NCI-H1092 (cell line): ENCODE measurements around the gene KIAA1958.
"Not testable (repeated sequence)": the region's sequence is repeated elsewhere in the genome, so short reads cannot be mapped to it uniquely, and the experiment has no call there.

Experiments used
- DNase-seq: peaks from one replicate; lab custom pipeline; 2025; lab: John Stamatoyannopoulos, UW

KIAA1958 gene

GRCh38 chr9:112489876-112490666 is 3.4 kb downstream of the KIAA1958 start:
- no peak for DNase-seq

GRCh38 chr9:112493393-112494137 is 6.9 kb downstream of the KIAA1958 start:
- DNase-seq: no peak

GRCh38 chr9:112494153-112494552 is 7.5 kb downstream of the KIAA1958 start:
- no peak for DNase-seq

GRCh38 chr9:112495614-112496013 is 9.0 kb downstream of the KIAA1958 start:
- DNase-seq: no peak

- DNase-seq: no peak
These were observed 9.6 kb downstream of the KIAA1958 start for GRCh38 chr9:112496074-112496722.

GRCh38 chr9:112500842-112501241 is 14.2 kb downstream of the KIAA1958 start:
- no peak for DNase-seq

GRCh38 chr9:112501287-112501686 is 14.7 kb downstream of the KIAA1958 start:
- no peak for DNase-seq

GRCh38 chr9:112502175-112502946 is 15.7 kb downstream of the KIAA1958 start:
- DNase-seq: no peak

- DNase-seq: no peak
These were observed 16.5 kb downstream of the KIAA1958 start for GRCh38 chr9:112503170-112503569.

- no peak for DNase-seq
These were observed 18.5 kb downstream of the KIAA1958 start for GRCh38 chr9:112505086-112505485.

GRCh38 chr9:112505607-112506006 is 19.0 kb downstream of the KIAA1958 start:
- no peak for DNase-seq

- DNase-seq: no peak
These were observed 19.9 kb downstream of the KIAA1958 start for GRCh38 chr9:112506571-112506970.

- no peak for DNase-seq
These were observed 20.5 kb downstream of the KIAA1958 start for GRCh38 chr9:112507001-112507680.

GRCh38 chr9:112508377-112508776 is 21.8 kb downstream of the KIAA1958 start:
- no peak for DNase-seq

- DNase-seq: not testable (repeated sequence)
These were observed 25.8 kb downstream of the KIAA1958 start for GRCh38 chr9:112512377-112512776.

GRCh38 chr9:112516769-112517168 is 30.1 kb downstream of the KIAA1958 start:
- no peak for DNase-seq

- no peak for DNase-seq
These were observed 33.4 kb downstream of the KIAA1958 start for GRCh38 chr9:112520069-112520468.

- no peak for DNase-seq
These were observed 34.0 kb downstream of the KIAA1958 start for GRCh38 chr9:112520656-112521055.

- no peak for DNase-seq
These were observed 40.3 kb downstream of the KIAA1958 start for GRCh38 chr9:112526973-112527372.

GRCh38 chr9:112527959-112528358 is 41.3 kb downstream of the KIAA1958 start:
- DNase-seq: no peak

- no peak for DNase-seq
These were observed 42.7 kb downstream of the KIAA1958 start for GRCh38 chr9:112529316-112529715.
